ENCODE results near the gene SHANK2. TPM values are rescaled to one million over a fixed set of nuclear protein-coding genes. Genes with fewer than 3 reads are reported as not detected.

The SHANK2 gene
- total RNA-seq, 1 experiment from 2014 or later: 0.71 TPM

DNA sequence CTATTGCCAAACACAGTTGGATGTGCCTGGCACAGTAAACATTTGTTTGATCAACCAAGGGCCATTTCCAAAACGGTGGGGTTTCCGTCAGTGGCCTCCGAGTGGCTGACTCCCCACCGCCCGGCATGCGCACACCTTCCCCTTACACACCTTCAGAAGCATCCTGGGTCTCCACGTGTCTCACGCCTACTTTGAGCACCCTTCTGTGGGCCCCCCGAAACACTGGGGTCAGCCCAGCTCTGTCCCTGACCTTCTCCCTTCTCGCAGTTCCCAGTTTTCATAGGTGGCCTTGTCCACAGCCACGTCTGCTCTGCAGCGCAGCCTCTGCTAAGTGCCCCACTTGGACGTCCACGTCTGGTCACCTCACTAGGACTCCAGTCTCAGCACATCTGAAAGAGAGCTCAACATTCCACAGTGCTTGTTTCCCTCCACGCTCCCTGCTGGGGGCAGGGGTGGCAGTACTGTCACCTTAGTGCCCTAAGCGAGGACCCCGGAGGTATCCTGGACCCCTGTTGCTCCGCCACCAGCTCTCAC, 13.2 kb upstream of the SHANK2 start:
- Histone ChIP-seq H3K27me3 (replicated peaks; ENCODE audit: insufficient read depth, low read depth, low read length, poor library complexity) (no peaks in the 10 kb centered on the region), H3K4me1 (ENCODE audit: insufficient read depth, low read length, poor library complexity, severe bottlenecking) (no peaks in the 10 kb centered on the region), H3K9me3 (ENCODE audit: low read depth, low read length, poor library complexity, severe bottlenecking) (no peaks in the 10 kb centered on the region), H3K36me3 (ENCODE audit: insufficient read depth, low read length, poor library complexity, severe bottlenecking) (no peaks in the 10 kb centered on the region), H3K27ac (ENCODE audit: low read depth, low read length, poor library complexity, severe bottlenecking) (no peak overlapping the region), H3K4me3 (ENCODE audit: low read depth, low read length, poor library complexity, severe bottlenecking) (no peak overlapping the region)
- CTCF ChIA-PET: no interaction called here
- no peak for DNase-seq (ENCODE audit: low spot score)
- TF ChIP-seq EZH2 (IDR thresholded peaks at IDR 0.05; ENCODE audit: borderline replicate concordance, low read depth, low read length, poor library complexity, severe bottlenecking): no peak
- TF ChIP-seq, protein P1, sequence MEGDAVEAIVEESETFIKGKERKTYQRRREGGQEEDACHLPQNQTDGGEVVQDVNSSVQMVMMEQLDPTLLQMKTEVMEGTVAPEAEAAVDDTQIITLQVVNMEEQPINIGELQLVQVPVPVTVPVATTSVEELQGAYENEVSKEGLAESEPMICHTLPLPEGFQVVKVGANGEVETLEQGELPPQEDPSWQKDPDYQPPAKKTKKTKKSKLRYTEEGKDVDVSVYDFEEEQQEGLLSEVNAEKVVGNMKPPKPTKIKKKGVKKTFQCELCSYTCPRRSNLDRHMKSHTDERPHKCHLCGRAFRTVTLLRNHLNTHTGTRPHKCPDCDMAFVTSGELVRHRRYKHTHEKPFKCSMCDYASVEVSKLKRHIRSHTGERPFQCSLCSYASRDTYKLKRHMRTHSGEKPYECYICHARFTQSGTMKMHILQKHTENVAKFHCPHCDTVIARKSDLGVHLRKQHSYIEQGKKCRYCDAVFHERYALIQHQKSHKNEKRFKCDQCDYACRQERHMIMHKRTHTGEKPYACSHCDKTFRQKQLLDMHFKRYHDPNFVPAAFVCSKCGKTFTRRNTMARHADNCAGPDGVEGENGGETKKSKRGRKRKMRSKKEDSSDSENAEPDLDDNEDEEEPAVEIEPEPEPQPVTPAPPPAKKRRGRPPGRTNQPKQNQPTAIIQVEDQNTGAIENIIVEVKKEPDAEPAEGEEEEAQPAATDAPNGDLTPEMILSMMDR (conservative IDR thresholded peaks at IDR 0.05; ENCODE audit: low read depth, low read length): no peak
- intact Hi-C loops (cut with micrococcal nuclease; ENCODE audit: unreplicated experiment): no loop called here
- no TSS peak for BruUV-seq (replicated peaks)
- POLR2A ChIA-PET (ENCODE audit: low non-redundant PET): no interaction called here

DNA sequence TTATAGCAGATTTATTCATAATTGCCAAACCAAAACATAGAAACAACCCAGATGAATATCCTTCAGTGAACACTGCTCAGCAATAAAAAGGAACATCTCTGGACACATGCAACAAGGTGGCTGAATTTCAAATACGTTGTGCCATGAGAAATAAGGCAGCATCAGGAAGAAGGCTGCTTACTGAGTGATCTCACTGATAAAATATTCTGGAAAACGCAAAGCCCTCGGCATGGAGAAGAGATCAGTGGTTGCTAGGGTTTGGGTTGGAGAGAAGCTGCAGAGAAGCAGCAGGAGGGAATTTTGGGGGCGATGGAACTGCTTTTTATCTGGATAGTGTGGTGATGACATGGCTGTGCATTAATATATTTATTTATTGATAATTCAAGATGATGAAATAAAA, 11.0 kb upstream of the SHANK2 start:
- no peak for DNase-seq (ENCODE audit: low spot score)
- no TSS peak for BruUV-seq (replicated peaks)
- Histone ChIP-seq H3K27ac (ENCODE audit: low read depth, low read length, poor library complexity, severe bottlenecking) (no peak overlapping the region), H3K9me3 (ENCODE audit: low read depth, low read length, poor library complexity, severe bottlenecking) (no peaks in the 10 kb centered on the region), H3K4me3 (ENCODE audit: low read depth, low read length, poor library complexity, severe bottlenecking) (no peak overlapping the region), H3K27me3 (replicated peaks; ENCODE audit: insufficient read depth, low read depth, low read length, poor library complexity) (no peaks in the 10 kb centered on the region), H3K36me3 (ENCODE audit: insufficient read depth, low read length, poor library complexity, severe bottlenecking) (no peaks in the 10 kb centered on the region), H3K4me1 (ENCODE audit: insufficient read depth, low read length, poor library complexity, severe bottlenecking) (no peaks in the 10 kb centered on the region)
- intact Hi-C loops (cut with micrococcal nuclease; ENCODE audit: unreplicated experiment): no loop called here
- POLR2A ChIA-PET (ENCODE audit: low non-redundant PET): no interaction called here
- TF ChIP-seq EZH2 (IDR thresholded peaks at IDR 0.05; ENCODE audit: borderline replicate concordance, low read depth, low read length, poor library complexity, severe bottlenecking): no peak
- TF ChIP-seq, protein P1 (conservative IDR thresholded peaks at IDR 0.05; ENCODE audit: low read depth, low read length): no peak
- CTCF ChIA-PET: no interaction called here

DNA sequence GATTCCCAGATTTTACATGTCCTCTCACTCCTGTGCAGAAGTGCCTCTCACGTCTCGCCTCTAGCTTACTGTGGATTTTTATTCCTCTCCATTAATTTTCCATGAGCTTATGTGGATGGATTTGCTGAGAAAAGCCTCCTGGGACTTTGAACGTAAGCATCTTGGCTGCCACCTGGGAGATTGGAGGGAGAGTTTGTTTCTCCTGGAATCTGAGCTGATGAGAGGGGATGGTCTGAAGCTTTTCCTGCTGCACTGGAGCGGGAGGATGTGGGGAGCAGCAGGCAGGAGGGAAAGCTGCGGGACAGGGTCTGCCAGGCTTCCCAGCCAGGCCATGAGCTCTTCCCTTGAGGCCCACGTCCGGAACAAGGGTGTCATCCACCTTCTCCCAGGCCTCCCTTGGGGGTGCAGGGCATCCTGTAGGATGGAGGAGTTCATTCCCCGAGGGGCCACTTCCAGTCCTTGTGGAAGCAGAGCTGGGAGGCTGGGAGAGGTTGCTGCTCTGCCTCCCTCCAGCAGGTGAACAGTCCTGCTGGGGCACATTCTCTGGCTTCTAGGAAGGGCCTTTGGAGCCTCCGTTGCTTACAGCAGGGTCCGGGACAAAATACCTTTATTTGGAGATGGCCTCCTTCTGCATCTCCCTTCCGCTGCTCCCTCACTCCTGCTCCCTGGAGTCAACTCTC, 3.6 kb upstream of the SHANK2 start:
- no peak for DNase-seq (ENCODE audit: low spot score)
- intact Hi-C loops (cut with micrococcal nuclease; ENCODE audit: unreplicated experiment): no loop called here
- BruUV-seq (replicated peaks): no TSS peak
- Histone ChIP-seq H3K27me3 (replicated peaks; ENCODE audit: insufficient read depth, low read depth, low read length, poor library complexity) (peaks cover 44% of the 10 kb centered on the region), H3K9me3 (ENCODE audit: low read depth, low read length, poor library complexity, severe bottlenecking) (no peaks in the 10 kb centered on the region), H3K27ac (ENCODE audit: low read depth, low read length, poor library complexity, severe bottlenecking) (no peak overlapping the region), H3K4me3 (ENCODE audit: low read depth, low read length, poor library complexity, severe bottlenecking) (no peak overlapping the region), H3K36me3 (ENCODE audit: insufficient read depth, low read length, poor library complexity, severe bottlenecking) (no peaks in the 10 kb centered on the region), H3K4me1 (ENCODE audit: insufficient read depth, low read length, poor library complexity, severe bottlenecking) (peaks cover 3% of the 10 kb centered on the region)
- CTCF ChIA-PET: no interaction called here
- TF ChIP-seq, protein P1 (conservative IDR thresholded peaks at IDR 0.05; ENCODE audit: low read depth, low read length): no peak
- no peak for TF ChIP-seq EZH2 (IDR thresholded peaks at IDR 0.05; ENCODE audit: borderline replicate concordance, low read depth, low read length, poor library complexity, severe bottlenecking)
- POLR2A ChIA-PET (ENCODE audit: low non-redundant PET): interaction anchor here (0.6 kb wide), 1 partner anchor 1386 kb away, joined by 3 read pairs; no protein-coding TSS in a partner anchor
